Vagina (tissue), 2 donors: ENCODE results near the gene ROR1.

Experiments used
- CTCF ChIP-seq, 3 experiments: fragments of 450-650 bp in 2 of 3; fragments of 200-600 bp in 1 of 3; sonication (generic) in 1 of 3; IDR thresholded peaks; one replicate each; pipeline ENCODE4 v1.5.1; 2017 to 2019; ENCODE audit warnings: antibody characterized with exemption in 3 of 3, mild to moderate bottlenecking in 2 of 3, moderate library complexity in 2 of 3
- POLR2A ChIP-seq, 2 donors: fragments of 450-650 bp; IDR thresholded peaks; one replicate each; pipeline ENCODE4 v1.6.1; 2017; ENCODE audit warnings: antibody characterized with exemption in 2 of 2, mild to moderate bottlenecking in 2 of 2, moderate library complexity in 2 of 2
- POLR2AphosphoS5 ChIP-seq, 2 donors: sonication (generic); formaldehyde crosslinking; IDR thresholded peaks; one replicate each; pipeline ENCODE4 v1.9.0; 2017; ENCODE audit warnings: antibody characterized with exemption in 2 of 2, mild to moderate bottlenecking in 2 of 2, low read depth in 1 of 2; ENCODE audit not compliant: insufficient read depth in 1 of 2

- TF ChIP-seq CTCF (IDR thresholded peaks at IDR 0.05) (no peak), POLR2A (IDR thresholded peaks at IDR 0.05) (no peak), POLR2AphosphoS5 (IDR thresholded peaks at IDR 0.05; ENCODE audit: insufficient read depth in 1 of 2, low read depth in 1 of 2) (no peak)
Observed at GRCh38 chr1:63893976-63894375, 120.2 kb downstream of the ROR1 start.
